GM18870 (cell line): ENCODE measurements around the gene CRYBB3.
"Not testable (repeated sequence)": the region's sequence is repeated elsewhere in the genome, so short reads cannot be mapped to it uniquely, and the experiment has no call there.

Source experiments
- ATAC-seq: cut with Tn5 transposase; IDR thresholded peaks from one replicate; pipeline ENCODE4 v1.9.1; 2021; ENCODE audit warnings: moderate library complexity; ENCODE audit not compliant: unreplicated experiment

CRYBB3 gene

GRCh38 chr22:25174888-25175411, 24.7 kb upstream of the CRYBB3 start:
- no peak for ATAC-seq

GRCh38 chr22:25176175-25176574, 23.5 kb upstream of the CRYBB3 start:
- no peak for ATAC-seq

- ATAC-seq, result no peak
Observed at GRCh38 chr22:25176799-25177198, 22.9 kb upstream of the CRYBB3 start.

GRCh38 chr22:25177226-25177625, 22.4 kb upstream of the CRYBB3 start:
- no peak for ATAC-seq

GRCh38 chr22:25177895-25178294, 21.8 kb upstream of the CRYBB3 start:
- ATAC-seq, result no peak

- ATAC-seq, result not testable (repeated sequence)
Observed at GRCh38 chr22:25178348-25178747, 21.3 kb upstream of the CRYBB3 start.

GRCh38 chr22:25178869-25179631, 20.6 kb upstream of the CRYBB3 start:
- not testable (repeated sequence) for ATAC-seq

GRCh38 chr22:25182131-25183110, 17.2 kb upstream of the CRYBB3 start:
- ATAC-seq, result no peak

GRCh38 chr22:25183949-25184619, 15.6 kb upstream of the CRYBB3 start:
- ATAC-seq, result no peak

GRCh38 chr22:25186140-25186539, 13.5 kb upstream of the CRYBB3 start:
- no peak for ATAC-seq

GRCh38 chr22:25187469-25187868, 12.2 kb upstream of the CRYBB3 start:
- ATAC-seq, result no peak

GRCh38 chr22:25192406-25192805, 7.3 kb upstream of the CRYBB3 start:
- no peak for ATAC-seq

- ATAC-seq, result no peak
Observed at GRCh38 chr22:25193130-25193529, 6.5 kb upstream of the CRYBB3 start.

GRCh38 chr22:25193548-25193947, 6.1 kb upstream of the CRYBB3 start:
- ATAC-seq, result no peak

- ATAC-seq, result no peak
Observed at GRCh38 chr22:25196326-25196725, 3.3 kb upstream of the CRYBB3 start.

- no peak for ATAC-seq
Observed at GRCh38 chr22:25197340-25197739, 2.3 kb upstream of the CRYBB3 start.

- no peak for ATAC-seq
Observed at GRCh38 chr22:25200967-25201366, 1.3 kb downstream of the CRYBB3 start.

- no peak for ATAC-seq
Observed at GRCh38 chr22:25201557-25202273, 2.1 kb downstream of the CRYBB3 start.

GRCh38 chr22:25202290-25202921, 2.7 kb downstream of the CRYBB3 start:
- ATAC-seq, result no peak

GRCh38 chr22:25203082-25203481, 3.4 kb downstream of the CRYBB3 start:
- no peak for ATAC-seq
